ENCODE results near the gene STAMBP. TPM values are rescaled to one million over a fixed set of nuclear protein-coding genes. Genes with fewer than 3 reads are reported as not detected.

The STAMBP gene
- total and polyA plus RNA-seq, 2 of the 13 experiments (the other 11 are each of a cell fraction or from before 2014, with no cell fraction given): 49.6 to 53.2 TPM

DNA sequence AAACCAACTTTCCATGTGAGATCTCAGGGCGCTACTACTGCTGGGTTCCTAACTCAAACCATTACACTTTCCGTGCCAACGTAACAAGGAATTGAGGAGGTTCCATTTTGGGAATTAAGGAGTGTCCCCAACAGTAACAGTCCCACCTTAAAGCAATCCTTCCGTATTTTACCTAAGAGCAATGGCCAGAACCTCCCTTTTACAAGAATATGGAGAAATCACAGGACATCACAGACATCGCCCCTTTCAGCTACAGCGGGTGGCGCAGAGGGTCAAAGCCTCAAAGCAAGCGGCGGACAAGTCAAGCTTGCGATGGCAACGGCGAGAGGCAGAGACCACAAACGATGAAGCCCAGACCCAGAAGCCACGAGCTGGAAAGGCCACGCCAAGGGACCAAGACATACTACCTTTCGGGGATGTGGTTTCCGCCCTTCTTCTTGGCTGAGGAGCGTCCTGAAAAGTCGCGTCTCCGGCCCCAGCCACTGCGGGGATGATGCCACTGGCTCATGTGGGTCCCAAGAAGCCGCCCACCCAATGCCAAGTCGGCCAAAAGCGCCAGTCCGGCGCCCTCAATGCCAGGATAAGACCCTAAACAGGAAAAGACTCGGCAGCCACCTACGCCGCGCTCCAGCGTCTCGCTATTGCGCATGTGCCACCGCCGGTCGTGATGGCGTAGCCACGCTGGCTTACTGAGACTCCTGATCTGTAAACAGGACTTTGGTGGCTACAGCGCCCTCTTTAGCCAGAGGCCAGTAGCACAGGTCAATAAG lies 49.1 kb upstream of the STAMBP start, which contains the start of gene DUSP11 (continued):
- TF ChIP-seq, protein P1, sequence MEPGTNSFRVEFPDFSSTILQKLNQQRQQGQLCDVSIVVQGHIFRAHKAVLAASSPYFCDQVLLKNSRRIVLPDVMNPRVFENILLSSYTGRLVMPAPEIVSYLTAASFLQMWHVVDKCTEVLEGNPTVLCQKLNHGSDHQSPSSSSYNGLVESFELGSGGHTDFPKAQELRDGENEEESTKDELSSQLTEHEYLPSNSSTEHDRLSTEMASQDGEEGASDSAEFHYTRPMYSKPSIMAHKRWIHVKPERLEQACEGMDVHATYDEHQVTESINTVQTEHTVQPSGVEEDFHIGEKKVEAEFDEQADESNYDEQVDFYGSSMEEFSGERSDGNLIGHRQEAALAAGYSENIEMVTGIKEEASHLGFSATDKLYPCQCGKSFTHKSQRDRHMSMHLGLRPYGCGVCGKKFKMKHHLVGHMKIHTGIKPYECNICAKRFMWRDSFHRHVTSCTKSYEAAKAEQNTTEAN (CRISPR knock-in tag; conservative IDR thresholded peaks at IDR 0.05): no peak
- TF ChIP-seq ZNF570 (CRISPR knock-in tag; IDR thresholded peaks at IDR 0.05; ENCODE audit: borderline replicate concordance) (no peak), THAP11 (CRISPR knock-in tag; IDR thresholded peaks at IDR 0.05) (peak; percentile 82), ZNF44 (CRISPR knock-in tag; IDR thresholded peaks at IDR 0.05) (peak; percentile 31; the same call in 1 of the 2 replicates), XRCC5 (optimal IDR thresholded peaks at IDR 0.05; ENCODE audit: low read length) (peak; percentile 94), RBAK (CRISPR knock-in tag; IDR thresholded peaks at IDR 0.05) (0 out of 2 replicates have a peak, but pooled peaks have one; percentile 27), ZNF558 (CRISPR knock-in tag; IDR thresholded peaks at IDR 0.05; ENCODE audit: borderline replicate concordance) (no peak), KLF12 (CRISPR knock-in tag; IDR thresholded peaks at IDR 0.05; ENCODE audit: borderline replicate concordance) (no peak), GPN1 (CRISPR knock-in tag; IDR thresholded peaks at IDR 0.05; ENCODE audit: borderline replicate concordance) (no peak), ZNF274 (CRISPR knock-in tag; IDR thresholded peaks at IDR 0.05) (peak; percentile 96), POLR2A (IDR thresholded peaks at IDR 0.05; ENCODE audit: insufficient read depth in 1 of 2, low read depth in 2 of 2, low read length in 2 of 2) (peak; percentile 85 to 98), ZNF709 (CRISPR knock-in tag; IDR thresholded peaks at IDR 0.05) (peak; percentile 74; the same call in 1 of the 2 replicates), SPEN (CRISPR knock-in tag; IDR thresholded peaks at IDR 0.05; ENCODE audit: low read depth) (peak; percentile 65; the same call in 1 of the 2 replicates), SRSF9 (IDR thresholded peaks at IDR 0.05; ENCODE audit: borderline replicate concordance, insufficient read depth, low read depth, low read length, poor library complexity, severe bottlenecking) (no peak), ZFP36L2 (CRISPR knock-in tag; IDR thresholded peaks at IDR 0.05) (no peak)
- TF ChIP-seq, protein P2, sequence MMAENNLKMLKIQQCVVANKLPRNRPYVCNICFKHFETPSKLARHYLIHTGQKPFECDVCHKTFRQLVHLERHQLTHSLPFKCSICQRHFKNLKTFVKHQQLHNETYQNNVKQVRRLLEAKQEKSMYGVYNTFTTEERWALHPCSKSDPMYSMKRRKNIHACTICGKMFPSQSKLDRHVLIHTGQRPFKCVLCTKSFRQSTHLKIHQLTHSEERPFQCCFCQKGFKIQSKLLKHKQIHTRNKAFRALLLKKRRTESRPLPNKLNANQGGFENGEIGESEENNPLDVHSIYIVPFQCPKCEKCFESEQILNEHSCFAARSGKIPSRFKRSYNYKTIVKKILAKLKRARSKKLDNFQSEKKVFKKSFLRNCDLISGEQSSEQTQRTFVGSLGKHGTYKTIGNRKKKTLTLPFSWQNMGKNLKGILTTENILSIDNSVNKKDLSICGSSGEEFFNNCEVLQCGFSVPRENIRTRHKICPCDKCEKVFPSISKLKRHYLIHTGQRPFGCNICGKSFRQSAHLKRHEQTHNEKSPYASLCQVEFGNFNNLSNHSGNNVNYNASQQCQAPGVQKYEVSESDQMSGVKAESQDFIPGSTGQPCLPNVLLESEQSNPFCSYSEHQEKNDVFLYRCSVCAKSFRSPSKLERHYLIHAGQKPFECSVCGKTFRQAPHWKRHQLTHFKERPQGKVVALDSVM (CRISPR knock-in tag; IDR thresholded peaks at IDR 0.05): peak; percentile 61
- TF ChIP-seq, protein P3, sequence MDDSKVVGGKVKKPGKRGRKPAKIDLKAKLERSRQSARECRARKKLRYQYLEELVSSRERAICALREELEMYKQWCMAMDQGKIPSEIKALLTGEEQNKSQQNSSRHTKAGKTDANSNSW (CRISPR knock-in tag; IDR thresholded peaks at IDR 0.05; ENCODE audit: borderline replicate concordance): 0 out of 2 replicates have a peak, but pooled peaks have one; percentile 48
- TF ChIP-seq, protein P4, sequence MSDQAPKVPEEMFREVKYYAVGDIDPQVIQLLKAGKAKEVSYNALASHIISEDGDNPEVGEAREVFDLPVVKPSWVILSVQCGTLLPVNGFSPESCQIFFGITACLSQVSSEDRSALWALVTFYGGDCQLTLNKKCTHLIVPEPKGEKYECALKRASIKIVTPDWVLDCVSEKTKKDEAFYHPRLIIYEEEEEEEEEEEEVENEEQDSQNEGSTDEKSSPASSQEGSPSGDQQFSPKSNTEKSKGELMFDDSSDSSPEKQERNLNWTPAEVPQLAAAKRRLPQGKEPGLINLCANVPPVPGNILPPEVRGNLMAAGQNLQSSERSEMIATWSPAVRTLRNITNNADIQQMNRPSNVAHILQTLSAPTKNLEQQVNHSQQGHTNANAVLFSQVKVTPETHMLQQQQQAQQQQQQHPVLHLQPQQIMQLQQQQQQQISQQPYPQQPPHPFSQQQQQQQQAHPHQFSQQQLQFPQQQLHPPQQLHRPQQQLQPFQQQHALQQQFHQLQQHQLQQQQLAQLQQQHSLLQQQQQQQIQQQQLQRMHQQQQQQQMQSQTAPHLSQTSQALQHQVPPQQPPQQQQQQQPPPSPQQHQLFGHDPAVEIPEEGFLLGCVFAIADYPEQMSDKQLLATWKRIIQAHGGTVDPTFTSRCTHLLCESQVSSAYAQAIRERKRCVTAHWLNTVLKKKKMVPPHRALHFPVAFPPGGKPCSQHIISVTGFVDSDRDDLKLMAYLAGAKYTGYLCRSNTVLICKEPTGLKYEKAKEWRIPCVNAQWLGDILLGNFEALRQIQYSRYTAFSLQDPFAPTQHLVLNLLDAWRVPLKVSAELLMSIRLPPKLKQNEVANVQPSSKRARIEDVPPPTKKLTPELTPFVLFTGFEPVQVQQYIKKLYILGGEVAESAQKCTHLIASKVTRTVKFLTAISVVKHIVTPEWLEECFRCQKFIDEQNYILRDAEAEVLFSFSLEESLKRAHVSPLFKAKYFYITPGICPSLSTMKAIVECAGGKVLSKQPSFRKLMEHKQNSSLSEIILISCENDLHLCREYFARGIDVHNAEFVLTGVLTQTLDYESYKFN (CRISPR knock-in tag; conservative IDR thresholded peaks at IDR 0.05): no peak
- TF ChIP-seq, protein P5, sequence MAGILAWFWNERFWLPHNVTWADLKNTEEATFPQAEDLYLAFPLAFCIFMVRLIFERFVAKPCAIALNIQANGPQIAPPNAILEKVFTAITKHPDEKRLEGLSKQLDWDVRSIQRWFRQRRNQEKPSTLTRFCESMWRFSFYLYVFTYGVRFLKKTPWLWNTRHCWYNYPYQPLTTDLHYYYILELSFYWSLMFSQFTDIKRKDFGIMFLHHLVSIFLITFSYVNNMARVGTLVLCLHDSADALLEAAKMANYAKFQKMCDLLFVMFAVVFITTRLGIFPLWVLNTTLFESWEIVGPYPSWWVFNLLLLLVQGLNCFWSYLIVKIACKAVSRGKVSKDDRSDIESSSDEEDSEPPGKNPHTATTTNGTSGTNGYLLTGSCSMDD (CRISPR knock-in tag; IDR thresholded peaks at IDR 0.05): no peak; the same call in 1 of the 2 replicates
